LNCaP clone FGC (cell line): ENCODE data around the gene SGCG.

Experiments
- DNase-seq: peaks from one replicate; pipeline ENCODE4 v3.0.0-alpha.2; 2011; ENCODE audit warnings: low read depth
- H3K4me3 ChIP-seq: 2 replicates; pipeline ENCODE4 v1.5.1; 2011; ENCODE audit warnings: mild to moderate bottlenecking, low read depth, low read length, control low read depth
- TF ChIP-seq, protein P1 (sequence below): IDR thresholded peaks from 2 replicates; pipeline ENCODE4 v1.5.1; 2012; ENCODE audit warnings: mild to moderate bottlenecking; ENCODE audit not compliant: control insufficient read depth, insufficient read depth; ENCODE audit errors: extremely low read depth

SGCG gene

DNA sequence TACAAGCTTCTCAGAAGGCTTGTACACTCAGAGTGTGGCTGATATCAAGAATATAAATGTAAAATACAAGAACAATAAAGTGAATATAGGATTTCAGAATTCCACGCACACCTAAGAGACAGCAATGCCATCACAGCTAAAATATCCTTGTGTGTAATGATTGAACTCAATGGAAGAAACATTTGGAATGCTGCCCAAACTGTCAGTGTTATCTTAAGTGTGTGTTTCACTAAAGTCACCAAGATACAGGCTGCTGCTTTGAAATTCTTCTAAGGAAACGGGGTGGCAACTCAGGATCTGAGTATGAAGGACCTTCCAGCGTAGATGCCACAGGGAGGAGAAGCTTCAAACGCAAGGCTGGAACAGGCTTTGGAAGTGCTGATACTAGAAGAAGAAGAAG, 86.8 kb downstream of the SGCG start:
- TF ChIP-seq, protein P1, sequence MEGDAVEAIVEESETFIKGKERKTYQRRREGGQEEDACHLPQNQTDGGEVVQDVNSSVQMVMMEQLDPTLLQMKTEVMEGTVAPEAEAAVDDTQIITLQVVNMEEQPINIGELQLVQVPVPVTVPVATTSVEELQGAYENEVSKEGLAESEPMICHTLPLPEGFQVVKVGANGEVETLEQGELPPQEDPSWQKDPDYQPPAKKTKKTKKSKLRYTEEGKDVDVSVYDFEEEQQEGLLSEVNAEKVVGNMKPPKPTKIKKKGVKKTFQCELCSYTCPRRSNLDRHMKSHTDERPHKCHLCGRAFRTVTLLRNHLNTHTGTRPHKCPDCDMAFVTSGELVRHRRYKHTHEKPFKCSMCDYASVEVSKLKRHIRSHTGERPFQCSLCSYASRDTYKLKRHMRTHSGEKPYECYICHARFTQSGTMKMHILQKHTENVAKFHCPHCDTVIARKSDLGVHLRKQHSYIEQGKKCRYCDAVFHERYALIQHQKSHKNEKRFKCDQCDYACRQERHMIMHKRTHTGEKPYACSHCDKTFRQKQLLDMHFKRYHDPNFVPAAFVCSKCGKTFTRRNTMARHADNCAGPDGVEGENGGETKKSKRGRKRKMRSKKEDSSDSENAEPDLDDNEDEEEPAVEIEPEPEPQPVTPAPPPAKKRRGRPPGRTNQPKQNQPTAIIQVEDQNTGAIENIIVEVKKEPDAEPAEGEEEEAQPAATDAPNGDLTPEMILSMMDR, result no peak
- DNase-seq, result no peak
- no peak overlapping the region for H3K4me3 ChIP-seq

DNA sequence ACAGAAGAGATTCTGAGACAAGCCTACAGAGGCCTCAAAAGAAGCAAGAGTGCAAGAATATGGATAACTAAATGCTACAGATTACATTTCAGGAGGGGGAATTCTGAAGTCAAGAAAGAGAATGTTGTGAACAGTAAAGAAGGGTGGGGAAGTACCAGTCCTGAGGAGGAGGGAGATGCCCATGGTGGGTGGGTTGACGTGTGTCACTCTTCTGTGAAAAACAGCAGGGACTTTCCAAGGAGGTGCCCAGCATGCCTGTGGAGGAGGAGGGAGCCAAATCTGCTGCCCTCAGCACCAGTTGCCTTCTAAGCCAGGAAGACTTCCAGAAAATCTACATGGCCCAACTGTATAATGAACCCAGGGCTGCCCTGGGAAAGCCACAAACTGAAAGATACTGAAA, 87.7 kb downstream of the SGCG start:
- TF ChIP-seq, protein P1, result no peak
- no peak for DNase-seq
- H3K4me3 ChIP-seq, result no peak overlapping the region

DNA sequence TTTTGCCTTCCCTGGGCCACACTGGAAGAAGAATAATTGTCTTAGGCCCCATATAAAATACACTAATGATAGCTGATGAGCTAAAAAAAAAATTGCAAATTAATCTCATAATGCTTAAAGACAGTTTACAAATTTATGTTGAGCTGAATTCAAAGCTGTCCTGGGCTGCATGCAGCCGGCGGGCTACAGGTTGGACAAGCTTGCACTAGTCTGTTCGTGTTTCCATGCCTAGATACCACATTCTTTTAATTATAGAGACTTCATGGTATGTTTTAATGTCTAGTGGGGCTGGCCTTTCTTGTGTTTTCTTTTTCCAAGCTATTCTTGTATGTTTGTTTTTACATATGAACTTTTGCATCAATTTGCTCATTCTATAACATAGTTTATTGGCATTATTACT, 90.6 kb downstream of the SGCG start:
- no peak for DNase-seq
- TF ChIP-seq, protein P1, result no peak
- no peak overlapping the region for H3K4me3 ChIP-seq

DNA sequence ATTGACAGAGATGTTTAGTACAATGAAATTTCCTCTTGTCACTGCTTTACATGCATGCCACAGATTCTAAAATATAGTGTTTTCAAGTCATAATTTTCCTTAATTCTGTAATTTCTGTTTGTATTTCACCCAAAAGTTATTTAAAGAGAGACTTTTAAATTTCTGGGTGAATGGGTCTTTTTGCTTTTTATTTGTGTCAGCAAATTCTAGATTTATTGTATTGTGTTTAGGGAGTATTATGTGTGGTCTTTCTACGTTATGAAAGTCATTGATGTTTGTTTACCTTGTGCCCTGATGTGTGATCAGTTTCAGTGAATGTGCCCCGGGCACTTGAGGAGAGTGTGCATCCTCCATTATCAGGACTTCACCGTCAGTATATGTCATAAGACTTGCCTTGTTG, 92.7 kb downstream of the SGCG start:
- TF ChIP-seq, protein P1, result no peak
- no peak overlapping the region for H3K4me3 ChIP-seq
- DNase-seq, result no peak

DNA sequence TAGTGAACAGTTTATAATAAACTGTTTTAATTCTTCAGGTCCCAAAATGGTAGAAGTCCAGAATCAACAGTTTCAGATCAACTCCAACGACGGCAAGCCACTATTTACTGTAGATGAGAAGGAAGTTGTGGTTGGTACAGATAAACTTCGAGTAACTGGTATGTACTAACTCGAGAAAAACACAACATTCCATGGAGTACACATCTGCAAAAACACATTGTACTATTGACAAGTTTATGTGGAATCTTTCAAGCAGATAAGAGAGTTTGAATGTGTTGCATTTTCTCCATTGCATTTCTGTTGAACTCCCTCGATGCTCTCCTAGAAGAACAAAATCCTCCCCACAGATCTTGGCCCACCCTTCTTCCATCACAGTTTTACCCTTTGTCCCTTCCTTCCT, 98.5 kb downstream of the SGCG start:
- DNase-seq, result no peak
- TF ChIP-seq, protein P1, result no peak
- no peak overlapping the region for H3K4me3 ChIP-seq

DNA sequence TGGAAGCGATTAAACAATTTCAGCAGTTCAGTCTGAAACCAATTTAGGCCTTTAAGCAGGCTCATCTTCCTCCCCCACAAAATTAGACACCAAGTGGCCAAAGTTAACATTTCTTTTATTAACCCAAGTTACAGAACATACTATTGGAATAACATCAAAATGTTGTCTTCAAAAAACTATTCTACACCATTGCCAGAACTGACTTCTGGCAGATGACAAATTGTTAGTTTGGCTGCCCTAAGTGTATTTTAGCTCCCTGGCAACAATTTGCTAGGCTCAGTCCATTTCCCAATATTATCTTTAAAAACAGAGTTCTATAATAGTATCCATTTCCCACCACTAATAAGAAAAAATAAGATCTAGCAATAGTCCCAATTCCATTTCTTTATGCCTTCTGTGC, 107.8 kb downstream of the SGCG start:
- TF ChIP-seq, protein P1, result no peak
- H3K4me3 ChIP-seq, result no peak overlapping the region
- no peak for DNase-seq

DNA sequence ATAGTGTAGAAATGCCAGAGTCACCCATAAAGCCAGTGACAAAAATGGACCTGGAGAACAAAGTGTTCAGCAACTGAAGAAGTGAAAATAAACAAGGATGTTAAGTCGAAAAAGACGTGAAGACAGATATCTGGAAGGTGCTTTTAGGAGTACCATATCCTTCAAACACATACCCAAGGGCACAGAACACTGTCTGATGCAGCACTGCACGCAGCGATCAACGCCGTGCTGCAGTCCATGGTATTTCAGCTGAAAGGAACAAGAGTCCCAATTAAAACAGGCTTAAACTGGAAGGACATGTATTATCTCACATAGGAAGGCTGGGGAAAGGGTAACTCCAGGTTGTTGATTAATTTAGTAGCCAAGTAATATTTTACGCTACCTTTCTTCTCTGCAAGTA, 108.2 kb downstream of the SGCG start:
- no peak for DNase-seq
- TF ChIP-seq, protein P1, result no peak
- no peak overlapping the region for H3K4me3 ChIP-seq
